Osteoblast (primary cell): Measurements from ENCODE around the gene FTO. TPM values are rescaled to one million over a fixed set of nuclear protein-coding genes. Genes with fewer than 3 reads are reported as not detected.
"Not testable (repeated sequence)": the region's sequence is repeated elsewhere in the genome, so short reads cannot be mapped to it uniquely, and the experiment has no call there.

Experiments
- DNase-seq: peaks from one replicate; pipeline ENCODE4 v3.0.0; 2011; ENCODE audit warnings: low spot score, mixed read lengths; ENCODE audit not compliant: insufficient read length; ENCODE audit errors: missing footprints
- H2AFZ ChIP-seq: 2 replicates; pipeline ENCODE4 v1.6.0; 2011; ENCODE audit warnings: mild to moderate bottlenecking, low read length
- H3K27ac ChIP-seq: 2 replicates; pipeline ENCODE4 v1.5.1; 2011; ENCODE audit warnings: mild to moderate bottlenecking, low read depth, low read length, moderate library complexity
- H3K27me3 ChIP-seq: 2 replicates; pipeline ENCODE4 v1.6.0; 2012; ENCODE audit warnings: mild to moderate bottlenecking, control low read depth, inconsistent platforms, low read length, moderate library complexity; ENCODE audit not compliant: insufficient read depth
- H3K36me3 ChIP-seq: 2 replicates; pipeline ENCODE4 v1.5.1; 2011; ENCODE audit warnings: mild to moderate bottlenecking, low read length, control low read depth, moderate library complexity; ENCODE audit not compliant: insufficient read depth
- H3K4me1 ChIP-seq: 2 replicates; pipeline ENCODE4 v1.5.1; 2011; ENCODE audit warnings: mild to moderate bottlenecking, low read length, control low read depth, moderate library complexity; ENCODE audit not compliant: insufficient read depth
- H3K4me2 ChIP-seq: 2 replicates; pipeline ENCODE4 v1.6.0; 2011; ENCODE audit warnings: mild to moderate bottlenecking, low read length; ENCODE audit not compliant: insufficient read depth
- H3K4me3 ChIP-seq: fragments of 200-600 bp; sonication (generic); 3 replicates; pipeline ENCODE4 v1.5.1; 2012; ENCODE audit warnings: mild to moderate bottlenecking, low read length, inconsistent platforms; ENCODE audit not compliant: insufficient read depth
- H3K79me2 ChIP-seq: 2 replicates; pipeline ENCODE4 v1.6.0; 2012; ENCODE audit warnings: mild to moderate bottlenecking, low read length, control low read depth, inconsistent platforms; ENCODE audit not compliant: insufficient read depth
- H3K9me3 ChIP-seq: 2 replicates; pipeline ENCODE4 v1.5.1; 2011; ENCODE audit warnings: low read depth, low read length, control low read depth
- H4K20me1 ChIP-seq: 2 replicates; pipeline ENCODE4 v1.6.0; 2012; ENCODE audit warnings: mild to moderate bottlenecking, low read length, control low read depth; ENCODE audit not compliant: insufficient read depth
- CTCF ChIP-seq: IDR thresholded peaks from 2 replicates; pipeline ENCODE4 v1.5.1; 2011; ENCODE audit warnings: mild to moderate bottlenecking, low read depth, low read length, moderate library complexity; ENCODE audit errors: extremely low read depth
- total RNA-seq: library from RNA; depleted of rRNA; stranded (reverse); fragments of >200 nt; gene quantifications from 2 replicates; pipeline ENCODE4 v1.2.3, GENCODE V29; 2012

FTO gene
- total RNA-seq, 1 donor = 152 TPM

- no peaks in the 10 kb centered on the region for H3K27me3 ChIP-seq
- H3K4me1 ChIP-seq = peaks cover 5% of the 10 kb centered on the region
- no peak overlapping the region for H3K4me2 ChIP-seq
- no peaks in the 10 kb centered on the region for H3K9me3 ChIP-seq
- H3K36me3 ChIP-seq = peaks cover 2% of the 10 kb centered on the region
- no peak for TF ChIP-seq CTCF
- no peak overlapping the region for H2AFZ ChIP-seq
- no peaks in the 10 kb centered on the region for H4K20me1 ChIP-seq
- no peak overlapping the region for H3K4me3 ChIP-seq
- no peak overlapping the region for H3K27ac ChIP-seq
- DNase-seq = no peak
- H3K79me2 ChIP-seq = no peaks in the 10 kb centered on the region
These were observed 25.8 kb upstream of the FTO start for GRCh38 chr16:53678155-53678554.

- Histone ChIP-seq H3K36me3 (peaks cover 4% of the 10 kb centered on the region), H3K4me1 (peaks cover 5% of the 10 kb centered on the region), H2AFZ (no peak overlapping the region), H4K20me1 (no peaks in the 10 kb centered on the region), H3K27ac (no peak overlapping the region), H3K79me2 (no peaks in the 10 kb centered on the region), H3K4me2 (no peak overlapping the region), H3K9me3 (no peaks in the 10 kb centered on the region), H3K27me3 (no peaks in the 10 kb centered on the region), H3K4me3 (no peak overlapping the region)
- no peak for DNase-seq
- no peak for TF ChIP-seq CTCF
These were observed 25.1 kb upstream of the FTO start for GRCh38 chr16:53678756-53679343.

GRCh38 chr16:53680756-53681155 lies 23.2 kb upstream of the FTO start:
- DNase-seq = no peak
- Histone ChIP-seq H3K4me2 (no peak overlapping the region), H3K9me3 (no peaks in the 10 kb centered on the region), H3K79me2 (no peaks in the 10 kb centered on the region), H3K36me3 (peaks cover 13% of the 10 kb centered on the region), H3K27ac (no peak overlapping the region), H3K4me3 (no peak overlapping the region), H2AFZ (no peak overlapping the region), H3K4me1 (peaks cover 5% of the 10 kb centered on the region), H4K20me1 (no peaks in the 10 kb centered on the region), H3K27me3 (no peaks in the 10 kb centered on the region)
- no peak for TF ChIP-seq CTCF

- Histone ChIP-seq H3K36me3 (peaks cover 19% of the 10 kb centered on the region), H4K20me1 (no peaks in the 10 kb centered on the region), H3K4me2 (no peak overlapping the region)
These were observed 22.6 kb upstream of the FTO start for GRCh38 chr16:53681354-53681753.

GRCh38 chr16:53685334-53685733 lies 18.6 kb upstream of the FTO start:
- H4K20me1 ChIP-seq, H2AFZ ChIP-seq, H3K4me3 ChIP-seq, H3K4me2 ChIP-seq, H3K9me3 ChIP-seq, H3K4me1 ChIP-seq, DNase-seq, H3K79me2 ChIP-seq, H3K27ac ChIP-seq, H3K27me3 ChIP-seq: not testable (repeated sequence)
- H3K36me3 ChIP-seq = peaks cover 27% of the 10 kb centered on the region

More at GRCh38 chr16:53681354-53681753, 22.6 kb upstream of the FTO start:
- no peaks in the 10 kb centered on the region for H3K79me2 ChIP-seq
- no peaks in the 10 kb centered on the region for H3K9me3 ChIP-seq
- no peak overlapping the region for H3K4me3 ChIP-seq
- no peak for TF ChIP-seq CTCF
- DNase-seq = no peak
- no peak overlapping the region for H3K27ac ChIP-seq
- no peaks in the 10 kb centered on the region for H3K27me3 ChIP-seq
- H2AFZ ChIP-seq = no peak overlapping the region
- peaks cover 5% of the 10 kb centered on the region for H3K4me1 ChIP-seq
